Uterus (tissue), 4 donors: Measurements from ENCODE around the gene COL8A1. TPM values are rescaled to one million over a fixed set of nuclear protein-coding genes. Genes with fewer than 3 reads are reported as not detected.
A peak's percentile ranks its signal among the peaks of the same experiment; 100 is the strongest.

Experiments
- DNase-seq, 2 donors: peaks; one replicate each; pipeline ENCODE4 v3.0.0-alpha.2; 2019 to 2020
- H3K27ac ChIP-seq, 2 donors: fragments of 200-600 bp; sonication (generic); 1 replicate in 1 of 2; 2 replicates in 1 of 2; pipeline ENCODE4 v1.5.1; 2016 to 2018
- H3K27me3 ChIP-seq, 2 donors: fragments of 200-600 bp; sonication (generic); one replicate each; pipeline ENCODE4 v1.5.1; 2018 to 2019; ENCODE audit warnings: control low read depth in 1 of 2
- H3K36me3 ChIP-seq, 2 donors: fragments of 200-600 bp; sonication (generic); one replicate each; pipeline ENCODE4 v1.5.1; 2019; ENCODE audit warnings: control low read depth in 1 of 2
- H3K4me1 ChIP-seq, 2 donors: fragments of 200-600 bp; sonication (generic); one replicate each; pipeline ENCODE4 v1.5.1; 2018 to 2019; ENCODE audit warnings: control low read depth in 1 of 2
- H3K4me3 ChIP-seq, 2 donors: fragments of 200-600 bp; sonication (generic); 1 replicate in 1 of 2; 2 replicates in 1 of 2; pipeline ENCODE4 v1.5.1; 2018 to 2019; ENCODE audit warnings: mild to moderate bottlenecking in 1 of 2
- H3K9me3 ChIP-seq, 2 donors: fragments of 200-600 bp; sonication (generic); one replicate each; pipeline ENCODE4 v1.5.1; 2019; ENCODE audit warnings: control low read depth in 1 of 2
- CTCF ChIP-seq, 4 experiments: fragments of 200-600 bp in 2 of 4; fragments of 450-650 bp in 2 of 4; sonication (generic) in 2 of 4; IDR thresholded peaks; one replicate each; pipeline ENCODE4 v1.5.1; 2016 to 2019; ENCODE audit warnings: antibody characterized with exemption in 4 of 4, mild to moderate bottlenecking in 2 of 4, moderate library complexity in 1 of 4
- POLR2A ChIP-seq, 2 donors: fragments of 450-650 bp; IDR thresholded peaks; one replicate each; pipeline ENCODE4 v1.6.1; 2016; ENCODE audit warnings: antibody characterized with exemption in 2 of 2, mild to moderate bottlenecking in 1 of 2, moderate library complexity in 1 of 2
- intact Hi-C: fragments of 100-400 bp; cut with DNase I; formaldehyde crosslinking; loops from one replicate; pipeline ENCODE4 v1.15.1; 2023; ENCODE audit warnings: low total_unique reads
- total RNA-seq, 4 donors: library from RNA; depleted of rRNA in 3 of 4; stranded (reverse); fragments of >200 nt in 3 of 4; gene quantifications; one replicate each; pipeline versions ENCODE4 v1.1.0 to v1.2.4, GENCODE V29; 2014 to 2023
- donor health status: DM: yes; HTN: yes; CAD: no.

The COL8A1 gene
- total RNA-seq, 4 donors from 2014 or later = 2.6 to 30.9 (median 18.0) TPM

GRCh38 chr3:99817047-99817436, 178.6 kb downstream of the COL8A1 start:
- no peak for DNase-seq
- intact Hi-C loops = no loop called here
- peaks cover 0 to 4% of the 10 kb centered on the region in 2 donors for H3K4me1 ChIP-seq
- H3K9me3 ChIP-seq = no peaks in the 10 kb centered on the region
- peak overlapping the region; percentile 87 to 93 for H3K27ac ChIP-seq
- TF ChIP-seq POLR2A (IDR thresholded peaks at IDR 0.05) = no peak
- no peak for TF ChIP-seq CTCF (IDR thresholded peaks at IDR 0.05)
- H3K36me3 ChIP-seq = no peaks in the 10 kb centered on the region
- H3K4me3 ChIP-seq = peak overlapping the region; percentile 45 to 83
- no peaks in the 10 kb centered on the region for H3K27me3 ChIP-seq

- no peaks in the 10 kb centered on the region for H3K27me3 ChIP-seq
- H3K27ac ChIP-seq = peak within 1 kb of the TSS; percentile 87 to 93
- peak; percentile 93 to 94 for DNase-seq
- peak in 3 of 4 experiments; percentile 12 to 40 (median 38) for TF ChIP-seq CTCF (IDR thresholded peaks at IDR 0.05)
- TF ChIP-seq POLR2A (IDR thresholded peaks at IDR 0.05) = peak; percentile 65 to 73
- peaks cover 0 to 4% of the 10 kb centered on the region in 2 donors for H3K4me1 ChIP-seq
- peak within 1 kb of the TSS; percentile 45 to 83 for H3K4me3 ChIP-seq
- intact Hi-C loops = no loop called here
- no peaks in the 10 kb centered on the region for H3K36me3 ChIP-seq
- H3K9me3 ChIP-seq = no peaks in the 10 kb centered on the region
Measured at GRCh38 chr3:99817437-99818240, 179.2 kb downstream of the COL8A1 start, which contains the start of gene CMSS1. Gene CMSS1, plus strand, starts transcription at chr3:99817862.

- Histone ChIP-seq H3K36me3 (no peaks in the 10 kb centered on the region), H3K4me3 (peak overlapping the region in 1 of 2 donors; percentile 83), H3K27me3 (no peaks in the 10 kb centered on the region), H3K4me1 (peaks cover 0 to 4% of the 10 kb centered on the region in 2 donors), H3K9me3 (no peaks in the 10 kb centered on the region), H3K27ac (peak overlapping the region in 1 of 2 donors; percentile 87)
- DNase-seq = no peak
- TF ChIP-seq CTCF (IDR thresholded peaks at IDR 0.05) (no peak), POLR2A (IDR thresholded peaks at IDR 0.05) (no peak)
- intact Hi-C loops = no loop called here
Measured at GRCh38 chr3:99818818-99819217, 180.4 kb downstream of the COL8A1 start.

GRCh38 chr3:99823723-99824711, 185.6 kb downstream of the COL8A1 start:
- Histone ChIP-seq H3K27ac (no peak overlapping the region), H3K9me3 (no peaks in the 10 kb centered on the region), H3K4me3 (no peak overlapping the region), H3K4me1 (peaks cover 0 to 1% of the 10 kb centered on the region in 2 donors), H3K36me3 (no peaks in the 10 kb centered on the region), H3K27me3 (no peaks in the 10 kb centered on the region)
- intact Hi-C loops = no loop called here
- no peak for DNase-seq
- TF ChIP-seq POLR2A (IDR thresholded peaks at IDR 0.05) (no peak), CTCF (IDR thresholded peaks at IDR 0.05) (no peak)
